ENCODE data around the gene SYCP3. TPM values are rescaled to one million over a fixed set of nuclear protein-coding genes. Genes with fewer than 3 reads are reported as not detected.

Gene SYCP3
- total RNA-seq, 1 donor from 2014 or later: not detected

GRCh38 chr12:101732318-101732717 is 6.9 kb downstream of the SYCP3 start:
- Histone ChIP-seq H3K9me3 (no peaks in the 10 kb centered on the region), H3K4me1 (no peaks in the 10 kb centered on the region), H3K4me3 (no peak overlapping the region), H3K27me3 (no peaks in the 10 kb centered on the region), H3K36me3 (peaks cover 0 to 44% of the 10 kb centered on the region in 2 donors), H3K27ac (no peak overlapping the region)
- intact Hi-C loops (cut with DNase I): no loop called here
- DNase-seq (ENCODE audit: low spot score in 2 of 2): no peak
- TF ChIP-seq CTCF (IDR thresholded peaks at IDR 0.05): no peak

- TF ChIP-seq CTCF (IDR thresholded peaks at IDR 0.05): no peak
- Histone ChIP-seq H3K36me3 (peaks cover 4 to 48% of the 10 kb centered on the region in 2 donors), H3K9me3 (no peaks in the 10 kb centered on the region), H3K4me1 (no peaks in the 10 kb centered on the region), H3K27ac (no peak overlapping the region), H3K27me3 (no peaks in the 10 kb centered on the region), H3K4me3 (no peak overlapping the region)
- intact Hi-C loops (cut with DNase I): no loop called here
- no peak for DNase-seq (ENCODE audit: low spot score in 2 of 2)
Measured at GRCh38 chr12:101729842-101730241, 9.4 kb downstream of the SYCP3 start.

GRCh38 chr12:101727098-101727497 is 12.2 kb downstream of the SYCP3 start:
- H3K9me3 ChIP-seq: no peaks in the 10 kb centered on the region
- H3K36me3 ChIP-seq: peaks cover 12 to 54% of the 10 kb centered on the region in 2 donors
- H3K27ac ChIP-seq: no peak overlapping the region
- no peak overlapping the region for H3K4me3 ChIP-seq
- DNase-seq (ENCODE audit: low spot score in 2 of 2): no peak
- H3K27me3 ChIP-seq: no peaks in the 10 kb centered on the region
- intact Hi-C loops (cut with DNase I): no loop called here
- TF ChIP-seq CTCF (IDR thresholded peaks at IDR 0.05): no peak
- no peaks in the 10 kb centered on the region for H3K4me1 ChIP-seq

- DNase-seq (ENCODE audit: low spot score in 2 of 2): no peak
- no peaks in the 10 kb centered on the region for H3K4me1 ChIP-seq
- H3K9me3 ChIP-seq: no peaks in the 10 kb centered on the region
- no peak overlapping the region for H3K4me3 ChIP-seq
- no peak for TF ChIP-seq CTCF (IDR thresholded peaks at IDR 0.05)
- H3K27me3 ChIP-seq: no peaks in the 10 kb centered on the region
- intact Hi-C loops (cut with DNase I): no loop called here
- no peak overlapping the region for H3K27ac ChIP-seq
- H3K36me3 ChIP-seq: peaks cover 12 to 37% of the 10 kb centered on the region in 2 donors
Measured at GRCh38 chr12:101722392-101722791, 16.9 kb downstream of the SYCP3 start.

GRCh38 chr12:101720118-101720517 is 19.1 kb downstream of the SYCP3 start:
- Histone ChIP-seq H3K27ac (no peak overlapping the region), H3K4me3 (no peak overlapping the region), H3K4me1 (no peaks in the 10 kb centered on the region), H3K36me3 (peaks cover 8 to 32% of the 10 kb centered on the region in 2 donors), H3K9me3 (no peaks in the 10 kb centered on the region), H3K27me3 (no peaks in the 10 kb centered on the region)
- no peak for DNase-seq (ENCODE audit: low spot score in 2 of 2)
- intact Hi-C loops (cut with DNase I): no loop called here
- no peak for TF ChIP-seq CTCF (IDR thresholded peaks at IDR 0.05)

GRCh38 chr12:101719566-101719965 is 19.7 kb downstream of the SYCP3 start:
- Histone ChIP-seq H3K27ac (no peak overlapping the region), H3K36me3 (peaks cover 8 to 33% of the 10 kb centered on the region in 2 donors), H3K4me1 (no peaks in the 10 kb centered on the region), H3K9me3 (no peaks in the 10 kb centered on the region), H3K27me3 (no peaks in the 10 kb centered on the region), H3K4me3 (no peak overlapping the region)
- no peak for TF ChIP-seq CTCF (IDR thresholded peaks at IDR 0.05)
- no peak for DNase-seq (ENCODE audit: low spot score in 2 of 2)
- intact Hi-C loops (cut with DNase I): no loop called here

Data from ascending aorta (tissue), 2 donors.